ENCODE measurements around the gene CYB561D1.

- TF ChIP-seq CTCF (optimal IDR thresholded peaks at IDR 0.05 in 1 of 3, IDR thresholded peaks at IDR 0.05 in 1 of 3, conservative IDR thresholded peaks at IDR 0.05 in 1 of 3; ENCODE audit: extremely low read depth in 1 of 3, insufficient read depth in 2 of 3, low read length in 3 of 3) (no peak), EZH2 (IDR thresholded peaks at IDR 0.05; ENCODE audit: low read length) (no peak)
Measured at GRCh38 chr1:109538827-109539555, 45.1 kb downstream of the CYB561D1 start.

Measured in keratinocyte (primary cell).